Osteocyte (in vitro differentiated cells): ENCODE measurements around the gene SLC6A18. TPM values are rescaled to one million over a fixed set of nuclear protein-coding genes. Genes with fewer than 3 reads are reported as not detected.

ENCODE experiments used
- DNase-seq: peaks from one replicate; pipeline ENCODE4 v3.0.0; 2021; ENCODE audit warnings: mixed read lengths; ENCODE audit not compliant: unreplicated experiment; ENCODE audit errors: extremely low spot score
- H3K27ac Mint-ChIP-seq: one replicate; pipeline ENCODE4 v1.8.0; 2021; ENCODE audit warnings: mild to moderate bottlenecking, mixed read lengths; ENCODE audit not compliant: unreplicated experiment
- H3K27me3 Mint-ChIP-seq: one replicate; pipeline ENCODE4 v1.8.0; 2021; ENCODE audit warnings: mixed read lengths; ENCODE audit not compliant: unreplicated experiment
- H3K36me3 Mint-ChIP-seq: one replicate; pipeline ENCODE4 v1.8.0; 2021; ENCODE audit warnings: mixed read lengths; ENCODE audit not compliant: unreplicated experiment
- H3K4me1 Mint-ChIP-seq: one replicate; pipeline ENCODE4 v1.8.0; 2021; ENCODE audit warnings: mixed read lengths; ENCODE audit not compliant: unreplicated experiment
- H3K4me3 Mint-ChIP-seq: one replicate; pipeline ENCODE4 v1.8.0; 2021; ENCODE audit warnings: mild to moderate bottlenecking, moderate library complexity, mixed read lengths; ENCODE audit not compliant: unreplicated experiment
- H3K9me3 Mint-ChIP-seq: one replicate; pipeline ENCODE4 v1.8.0; 2021; ENCODE audit warnings: mixed read lengths; ENCODE audit not compliant: unreplicated experiment
- CTCF ChIP-seq: fragments of 200-600 bp; sonication (generic); IDR thresholded peaks from 2 replicates; pipeline ENCODE4 v1.5.0; 2021; ENCODE audit warnings: antibody characterized with exemption, mild to moderate bottlenecking, moderate library complexity
- total RNA-seq: library from RNA; stranded (reverse); gene quantifications from 2 replicates; pipeline ENCODE4 v1.2.1, GENCODE V29; 2021

SLC6A18 gene
- total RNA-seq, 1 donor from 2014 or later = not detected

DNA sequence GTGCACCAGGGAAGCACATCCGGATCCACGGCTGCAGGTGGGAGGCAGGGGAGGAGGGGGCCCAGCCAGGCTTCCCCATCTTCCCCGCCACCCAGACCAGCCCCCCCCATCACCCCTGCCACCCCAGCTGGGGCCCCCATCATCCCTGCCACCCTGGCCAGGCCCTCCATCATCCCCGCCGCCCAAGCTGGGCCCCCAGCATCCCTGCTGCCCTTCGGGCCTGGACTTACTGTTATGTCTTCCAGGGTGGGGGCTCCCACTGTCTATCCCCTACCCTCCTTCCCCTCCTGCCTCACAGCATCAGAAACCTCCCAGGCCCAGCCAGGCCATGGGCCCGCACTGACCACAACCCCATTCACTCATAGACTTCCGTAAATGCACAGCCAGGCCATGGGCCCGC is 27.5 kb downstream of the SLC6A18 start:
- Mint-ChIP-seq H3K4me3 (no peak overlapping the region), H3K27me3 (no peaks in the 10 kb centered on the region), H3K4me1 (no peaks in the 10 kb centered on the region), H3K36me3 (no peaks in the 10 kb centered on the region), H3K27ac (no peak overlapping the region), H3K9me3 (no peaks in the 10 kb centered on the region)
- TF ChIP-seq CTCF = no peak
- DNase-seq = no peak

- no peaks in the 10 kb centered on the region for H3K36me3 Mint-ChIP-seq
- H3K4me1 Mint-ChIP-seq = no peaks in the 10 kb centered on the region
- no peaks in the 10 kb centered on the region for H3K27me3 Mint-ChIP-seq
- no peak overlapping the region for H3K27ac Mint-ChIP-seq
- H3K9me3 Mint-ChIP-seq = no peaks in the 10 kb centered on the region
- TF ChIP-seq CTCF = no peak
- no peak overlapping the region for H3K4me3 Mint-ChIP-seq
- no peak for DNase-seq
These were observed 28.4 kb downstream of the SLC6A18 start for GRCh38 chr5:1253456-1254105.

DNA sequence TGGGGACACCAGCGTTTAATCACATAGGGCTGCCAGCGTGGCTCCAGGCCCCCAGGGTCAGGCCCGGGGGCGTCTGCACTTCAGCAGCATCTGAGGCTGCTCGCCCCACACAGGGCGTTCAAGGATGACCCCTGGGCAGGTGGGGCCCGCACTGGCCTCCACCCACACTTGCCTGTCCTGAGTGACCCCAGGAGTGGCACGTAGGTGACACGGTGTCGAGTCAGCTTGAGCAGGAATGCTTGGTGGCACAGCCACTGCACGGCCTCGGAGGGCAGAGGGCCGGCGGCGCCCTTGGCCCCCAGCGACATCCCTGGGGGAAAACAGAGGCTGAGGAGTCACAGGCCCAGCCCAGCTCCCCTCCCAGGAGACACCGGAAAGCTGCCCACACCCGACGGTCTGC is 29.0 kb downstream of the SLC6A18 start:
- no peak overlapping the region for H3K4me3 Mint-ChIP-seq
- no peaks in the 10 kb centered on the region for H3K4me1 Mint-ChIP-seq
- H3K36me3 Mint-ChIP-seq = no peaks in the 10 kb centered on the region
- no peaks in the 10 kb centered on the region for H3K9me3 Mint-ChIP-seq
- no peak for DNase-seq
- TF ChIP-seq CTCF = no peak
- no peaks in the 10 kb centered on the region for H3K27me3 Mint-ChIP-seq
- H3K27ac Mint-ChIP-seq = no peak overlapping the region

DNA sequence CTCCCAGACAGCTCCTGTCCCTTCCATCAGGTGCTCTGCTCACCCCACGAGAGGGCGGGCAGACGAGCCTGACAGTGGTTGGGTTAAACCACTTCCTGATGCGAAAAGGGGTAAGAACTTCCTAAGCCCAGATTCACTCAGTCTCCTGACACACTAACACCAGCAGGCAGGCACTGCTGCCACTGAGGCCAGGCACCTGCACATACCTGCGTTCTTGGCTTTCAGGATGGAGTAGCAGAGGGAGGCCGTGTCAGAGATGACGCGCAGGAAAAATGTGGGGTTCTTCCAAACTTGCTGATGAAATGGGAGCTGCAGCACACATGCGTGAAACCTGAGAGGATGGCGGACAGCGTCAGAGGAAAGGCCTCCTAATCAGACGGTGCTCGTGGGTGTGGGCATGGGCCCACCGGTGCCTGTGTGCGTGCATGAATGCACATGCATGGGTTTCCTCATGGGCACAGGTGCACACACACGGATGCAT is 29.9 kb downstream of the SLC6A18 start:
- no peaks in the 10 kb centered on the region for H3K27me3 Mint-ChIP-seq
- no peaks in the 10 kb centered on the region for H3K4me1 Mint-ChIP-seq
- no peak overlapping the region for H3K27ac Mint-ChIP-seq
- no peak for TF ChIP-seq CTCF
- no peaks in the 10 kb centered on the region for H3K36me3 Mint-ChIP-seq
- H3K4me3 Mint-ChIP-seq = no peak overlapping the region
- no peak for DNase-seq
- H3K9me3 Mint-ChIP-seq = no peaks in the 10 kb centered on the region

GRCh38 chr5:1256776-1257175 is 31.6 kb downstream of the SLC6A18 start:
- Mint-ChIP-seq H3K36me3 (no peaks in the 10 kb centered on the region), H3K9me3 (no peaks in the 10 kb centered on the region), H3K27me3 (no peaks in the 10 kb centered on the region), H3K4me1 (no peaks in the 10 kb centered on the region), H3K27ac (no peak overlapping the region), H3K4me3 (no peak overlapping the region)
- TF ChIP-seq CTCF = no peak
- no peak for DNase-seq
